Body of pancreas (tissue), 4 donors: Measurements from ENCODE around the gene ATP1A3. TPM values are rescaled to one million over a fixed set of nuclear protein-coding genes. Genes with fewer than 3 reads are reported as not detected.

ENCODE experiments used
- ATAC-seq: fragments of 150-250 bp; one replicate; pipeline ENCODE4 v1.9.1; 2016
- DNase-seq, 4 donors: peaks; one replicate each; pipeline ENCODE4 v3.0.0-alpha.2; 2019
- H3K27ac ChIP-seq, 4 donors: fragments of 200-600 bp; sonication (generic); 1 replicate in 3 of 4; 2 replicates in 1 of 4; pipeline versions ENCODE4 v1.5.1 to v1.6.1; 2016 to 2019; ENCODE audit warnings: mild to moderate bottlenecking in 1 of 4, mixed read lengths in 1 of 4, moderate library complexity in 1 of 4
- H3K27me3 ChIP-seq, 2 donors: fragments of 200-600 bp; sonication (generic); one replicate each; pipeline ENCODE4 v1.6.0; 2016; ENCODE audit warnings: mild to moderate bottlenecking in 1 of 2
- H3K36me3 ChIP-seq, 2 donors: fragments of 200-600 bp; sonication (generic); replicated peaks in 1 of 2; 2 replicates each; pipeline ENCODE4 v1.5.1; 2016; ENCODE audit warnings: low read depth in 2 of 2; ENCODE audit not compliant: insufficient read depth in 1 of 2
- H3K4me1 ChIP-seq: fragments of 200-600 bp; sonication (generic); one replicate; pipeline ENCODE4 v1.6.0; 2016
- H3K4me3 ChIP-seq, 2 donors: fragments of 200-600 bp; sonication (generic); 1 replicate in 1 of 2; 2 replicates in 1 of 2; pipeline ENCODE4 v1.5.1; 2016 to 2019
- H3K9me3 ChIP-seq, 3 donors: fragments of 200-600 bp; sonication (generic); 1 replicate in 2 of 3; 2 replicates in 1 of 3; pipeline ENCODE4 v1.5.1; 2016
- CTCF ChIP-seq, 7 experiments: fragments of 450-650 bp in 4 of 7; fragments of 200-600 bp in 3 of 7; sonication (generic) in 3 of 7; IDR thresholded peaks; one replicate each; pipeline ENCODE4 v1.5.1; 2016 to 2019; ENCODE audit warnings: antibody characterized with exemption in 7 of 7
- POLR2A ChIP-seq, 3 donors: fragments of 450-650 bp; IDR thresholded peaks; one replicate each; pipeline ENCODE4 v1.6.1; 2016; ENCODE audit warnings: antibody characterized with exemption in 3 of 3, mild to moderate bottlenecking in 2 of 3
- WGBS, 2 donors: methylation state at CpG; one replicate each; pipeline ENCODE4 v1.1.5; 2017; 5-methylcytosine and 5-hydroxymethylcytosine counted together
- intact Hi-C: fragments of 100-400 bp; cut with DNase I; formaldehyde crosslinking; loops from one replicate; pipeline ENCODE4 v1.15.1; 2023
- total RNA-seq, 2 donors: library from RNA; depleted of rRNA; stranded (reverse); fragments of >200 nt; gene quantifications; one replicate each; pipeline ENCODE4 v1.1.0, GENCODE V29; 2016

ATP1A3 gene
- total RNA-seq, 2 donors from 2014 or later = 0.26 TPM; not detected in 1

- H3K27ac ChIP-seq = peak within 1 kb of the TSS; percentile 83 to 90 (median 86)
- H3K36me3 ChIP-seq = no peaks in the 10 kb centered on the region
- H3K9me3 ChIP-seq = no peaks in the 10 kb centered on the region
- H3K4me3 ChIP-seq = peak within 1 kb of the TSS; percentile 54 to 94
- DNase-seq (peak; percentile 86 to 91 (median 90)), ATAC-seq (peak; percentile 81)
- TF ChIP-seq POLR2A (IDR thresholded peaks at IDR 0.05) (no peak), CTCF (IDR thresholded peaks at IDR 0.05) (no peak)
- intact Hi-C loops = loop anchor here (5.0 kb wide), 1 partner anchor 82 kb away; the partner anchor contains the start of gene CD79A
- H3K27me3 ChIP-seq = no peaks in the 10 kb centered on the region
- WGBS, 2 donors = 4 to 19% methylated on average over 10 to 46 of the region's 46 CpGs
- peaks cover 15% of the 10 kb centered on the region for H3K4me1 ChIP-seq
These were observed 34.7 kb downstream of the ATP1A3 start, which contains the start of gene RABAC1 for GRCh38 chr19:41959056-41960053. TSS of gene RABAC1 (minus strand) at chr19:41959321. CDS start at chr19:41959292, 29 bp downstream.

GRCh38 chr19:41958367-41959055 lies 35.5 kb downstream of the ATP1A3 start:
- Histone ChIP-seq H3K36me3 (no peaks in the 10 kb centered on the region), H3K27me3 (no peaks in the 10 kb centered on the region), H3K27ac (peak overlapping the region; percentile 83 to 90 (median 86)), H3K4me1 (peaks cover 15% of the 10 kb centered on the region), H3K4me3 (peak overlapping the region; percentile 54 to 94), H3K9me3 (no peaks in the 10 kb centered on the region)
- TF ChIP-seq POLR2A (IDR thresholded peaks at IDR 0.05) = peak; percentile 53 to 76 (median 75)
- TF ChIP-seq CTCF (IDR thresholded peaks at IDR 0.05) = no peak
- peak; percentile 82 for ATAC-seq
- 0 to 1% methylated on average over 2 to 39 of the region's 43 CpGs for WGBS, 2 donors
- DNase-seq = peak; percentile 89 to 94 (median 92)
- intact Hi-C loops = loop anchor here (5.0 kb wide), 1 partner anchor 81 kb away; the partner anchor contains the start of gene CD79A

- TF ChIP-seq CTCF (IDR thresholded peaks at IDR 0.05) = peak; percentile 81 to 98 (median 96)
- no peak for TF ChIP-seq POLR2A (IDR thresholded peaks at IDR 0.05)
- 5 to 6% methylated on average over 8 to 10 of the region's 10 CpGs for WGBS, 2 donors
- Histone ChIP-seq H3K27me3 (no peaks in the 10 kb centered on the region), H3K36me3 (no peaks in the 10 kb centered on the region), H3K27ac (peak overlapping the region; percentile 83 to 90 (median 86)), H3K4me3 (peak overlapping the region in 1 of 2 donors; percentile 54), H3K4me1 (peaks cover 15% of the 10 kb centered on the region), H3K9me3 (no peaks in the 10 kb centered on the region)
- intact Hi-C loops = loop anchor here (5.0 kb wide), 1 partner anchor 81 kb away; the partner anchor contains the start of gene CD79A
- peak; percentile 80 to 86 (median 85) for DNase-seq
- ATAC-seq = peak; percentile 87
These were observed 36.1 kb downstream of the ATP1A3 start for GRCh38 chr19:41957838-41958366.

- TF ChIP-seq POLR2A (IDR thresholded peaks at IDR 0.05) (no peak), CTCF (IDR thresholded peaks at IDR 0.05) (no peak)
- DNase-seq (no peak), ATAC-seq (no peak)
- intact Hi-C loops = loop anchor here (5.0 kb wide), 1 partner anchor 80 kb away; the partner anchor contains the start of gene CD79A
- H3K27ac ChIP-seq = peak overlapping the region in 3 of 4 donors; percentile 85 to 90 (median 88)
- H3K27me3 ChIP-seq = no peaks in the 10 kb centered on the region
- H3K36me3 ChIP-seq = no peaks in the 10 kb centered on the region
- 79 to 93% methylated on average over 6 to 11 of the region's 11 CpGs for WGBS, 2 donors
- H3K9me3 ChIP-seq = no peaks in the 10 kb centered on the region
- peaks cover 15% of the 10 kb centered on the region for H3K4me1 ChIP-seq
- H3K4me3 ChIP-seq = no peak overlapping the region
These were observed 36.7 kb downstream of the ATP1A3 start for GRCh38 chr19:41957161-41957837.
